IMR-90 (cell line): ENCODE measurements around the gene MUSTN1. TPM values are rescaled to one million over a fixed set of nuclear protein-coding genes. Genes with fewer than 3 reads are reported as not detected.

Experiments used
- ATAC-seq: fragments of 200-7000 bp; cut with Tn5 transposase; 2 replicates; pipeline ENCODE4 v1.9.1; 2020; ENCODE audit warnings: low read depth, mild to moderate bottlenecking, moderate library complexity
- BruUV-seq: library from RNA; stranded (reverse); fragments of 400-500 nt; replicated peaks from 2 replicates; lab custom pipeline; 2021; lab: Mats Ljungman, UMichigan
- CTCF ChIA-PET: fragments of 300-600 bp; formaldehyde crosslinking; extraction: SDS; loops from one replicate; lab custom pipeline; 2021; ENCODE audit warnings: antibody characterized with exemption; lab: Yijun Ruan, JAX
- POLR2A ChIA-PET: fragments of 300-600 bp; sonication (Branson Sonifier 250); formaldehyde crosslinking; loops from one replicate; lab custom pipeline; 2022; ENCODE audit warnings: antibody characterized with exemption; ENCODE audit not compliant: unreplicated experiment; lab: Charles Lee
- DNase-seq: peaks from one replicate; pipeline ENCODE4 v3.0.0; 2013
- H2AFZ ChIP-seq: replicated peaks from 2 replicates; pipeline ENCODE3; 2013; ENCODE audit warnings: low read length, mild to moderate bottlenecking; ENCODE audit not compliant: poor library complexity
- H2AK5ac ChIP-seq: 2 replicates; pipeline ENCODE4 v1.6.1; 2013; ENCODE audit warnings: low read depth, low read length, inconsistent platforms
- H2AK9ac ChIP-seq: replicated peaks from 2 replicates; pipeline ENCODE3; 2013; ENCODE audit warnings: mild to moderate bottlenecking, low read depth, low read length, moderate library complexity; ENCODE audit not compliant: poor library complexity
- H2BK120ac ChIP-seq: 2 replicates; pipeline ENCODE4 v1.6.1; 2013; ENCODE audit warnings: low read depth, low read length, inconsistent platforms
- H2BK15ac ChIP-seq: 3 replicates; pipeline ENCODE4 v1.6.1; 2013; ENCODE audit warnings: low read depth, low read length, inconsistent platforms
- H2BK20ac ChIP-seq: 2 replicates; pipeline ENCODE4 v1.6.1; 2013; ENCODE audit warnings: low read depth, mild to moderate bottlenecking, inconsistent platforms, low read length, moderate library complexity
- H2BK5ac ChIP-seq: 2 replicates; pipeline ENCODE4 v1.6.1; 2013; ENCODE audit warnings: mild to moderate bottlenecking, low read depth, low read length, inconsistent platforms; ENCODE audit not compliant: poor library complexity, severe bottlenecking
- H3K14ac ChIP-seq: replicated peaks from 2 replicates; pipeline ENCODE4 v1.6.1; 2013; ENCODE audit warnings: low read depth, low read length, inconsistent platforms
- H3K18ac ChIP-seq: 2 replicates; pipeline ENCODE4 v1.6.1; 2013; ENCODE audit warnings: low read depth, low read length, control low read depth
- H3K23ac ChIP-seq: 2 replicates; pipeline ENCODE4 v1.6.1; 2013; ENCODE audit warnings: low read depth, low read length, inconsistent platforms
- H3K27ac ChIP-seq: 2 replicates; pipeline ENCODE4 v1.5.1; 2013; ENCODE audit warnings: mild to moderate bottlenecking, control low read depth, low read length; ENCODE audit not compliant: insufficient read depth
- H3K27me3 ChIP-seq: 2 replicates; pipeline ENCODE4 v1.6.1; 2013; ENCODE audit warnings: low read length; ENCODE audit not compliant: control insufficient read depth, insufficient read depth
- H3K36me3 ChIP-seq: 2 replicates; pipeline ENCODE4 v1.6.1; 2013; ENCODE audit warnings: low read length, mixed read lengths; ENCODE audit not compliant: control insufficient read depth, insufficient read depth
- H3K4ac ChIP-seq: 2 replicates; pipeline ENCODE4 v1.6.1; 2013; ENCODE audit warnings: low read depth, low read length, inconsistent platforms
- H3K4me1 ChIP-seq: 2 replicates; pipeline ENCODE4 v1.6.1; 2013; ENCODE audit warnings: low read length, mixed read lengths; ENCODE audit not compliant: control insufficient read depth, insufficient read depth
- H3K4me2 ChIP-seq: 2 replicates; pipeline ENCODE4 v1.6.1; 2013; ENCODE audit warnings: low read depth, mild to moderate bottlenecking, control low read depth, low read length, moderate library complexity
- H3K4me3 ChIP-seq: 2 replicates; pipeline ENCODE4 v1.5.1; 2013; ENCODE audit warnings: low read depth, mild to moderate bottlenecking, control low read depth, low read length, moderate library complexity; ENCODE audit not compliant: insufficient read depth
- H3K56ac ChIP-seq: 2 replicates; pipeline ENCODE4 v1.6.1; 2013; ENCODE audit warnings: low read length, inconsistent platforms; ENCODE audit not compliant: insufficient read depth; ENCODE audit errors: extremely low read depth
- H3K79me1 ChIP-seq, 2 experiments: 2 replicates each; pipeline ENCODE4 v1.6.1; 2013; ENCODE audit warnings: low read length in 2 of 2, inconsistent platforms in 1 of 2, low read depth in 1 of 2
- H3K9ac ChIP-seq: 2 replicates; pipeline ENCODE4 v1.6.1; 2013; ENCODE audit warnings: low read depth, low read length, control low read depth
- H3K9me1 ChIP-seq: 2 replicates; pipeline ENCODE4 v1.6.1; 2013; ENCODE audit warnings: low read length, inconsistent platforms; ENCODE audit not compliant: insufficient read depth
- H3K9me3 ChIP-seq: 2 replicates; pipeline ENCODE4 v1.6.1; 2013; ENCODE audit warnings: low read length; ENCODE audit not compliant: control insufficient read depth, insufficient read depth
- H4K20me1 ChIP-seq: 2 replicates; pipeline ENCODE4 v1.6.1; 2013; ENCODE audit warnings: low read length, inconsistent platforms; ENCODE audit not compliant: insufficient read depth
- H4K5ac ChIP-seq: 2 replicates; pipeline ENCODE4 v1.6.1; 2013; ENCODE audit warnings: mild to moderate bottlenecking, low read depth, low read length, control low read depth
- H4K8ac ChIP-seq, 2 experiments: 2 replicates each; pipeline ENCODE4 v1.6.1; 2013; ENCODE audit warnings: low read depth in 2 of 2, low read length in 2 of 2, control low read depth in 1 of 2, inconsistent platforms in 1 of 2
- H4K91ac ChIP-seq: 2 replicates; pipeline ENCODE4 v1.6.1; 2013; ENCODE audit warnings: low read depth, low read length, inconsistent platforms; ENCODE audit not compliant: insufficient read depth
- NFE2L2 ChIP-seq: fragments of 150-350 bp; IDR thresholded peaks from 2 replicates; pipeline ENCODE4 v1.6.1; 2016; ENCODE audit warnings: low read depth, mild to moderate bottlenecking, low read length
- POLR2A ChIP-seq: IDR thresholded peaks from 2 replicates; pipeline ENCODE4 v1.6.1; 2012; ENCODE audit warnings: mild to moderate bottlenecking, low read depth, low read length
- RCOR1 ChIP-seq: IDR thresholded peaks from 2 replicates; pipeline ENCODE4 v1.6.1; 2012; ENCODE audit warnings: mild to moderate bottlenecking, low read length, improper control_type of control experiment; ENCODE audit not compliant: insufficient replicate concordance
- RFX5 ChIP-seq: IDR thresholded peaks from 2 replicates; pipeline ENCODE4 v1.8.0; 2012; ENCODE audit warnings: low read depth, mild to moderate bottlenecking, low read length, moderate library complexity
- WGBS, 2 experiments: methylation state at CpG; one replicate each; pipeline versions ENCODE4 v1.1.5 to v1.1.7; 2013; ENCODE audit warnings: missing lambda C conversion rate in 2 of 2; ENCODE audit not compliant: insufficient read length in 1 of 2; ENCODE audit errors: extremely low coverage in 2 of 2; 5-methylcytosine and 5-hydroxymethylcytosine counted together
- dilution Hi-C: fragments of 300-500 bp; cut with HindIII; formaldehyde crosslinking; loops from one replicate; pipeline ENCODE4 v1.14.3; 2018; ENCODE audit warnings: low sequenced_read_pairs; ENCODE audit not compliant: unreplicated experiment
- in situ Hi-C: fragments of 300-500 bp; cut with MboI; formaldehyde crosslinking; loops from 3 replicates; pipeline ENCODE4 v1.14.3; 2019; ENCODE audit warnings: low sequenced_read_pairs, inconsistent platforms, mixed read lengths
- intact Hi-C: fragments of 100-400 bp; cut with micrococcal nuclease; formaldehyde crosslinking; loops from 2 replicates; pipeline ENCODE4 v1.10.0; 2022
- polyA plus RNA-seq, 3 experiments: library from polyadenylated mRNA; depleted of rRNA; stranded (reverse); fragments of >200 nt; gene quantifications; 2 replicates each; pipeline ENCODE4 v1.2.3, GENCODE V29; 2012; ENCODE audit warnings: low replicate concordance in 1 of 3
- total RNA-seq: library from RNA; depleted of rRNA; stranded (reverse); fragments of >200 nt; gene quantifications from 2 replicates; pipeline ENCODE4 v1.2.3, GENCODE V29; 2012
- TF ChIP-seq, protein P1 (sequence below): conservative IDR thresholded peaks from 2 replicates; pipeline ENCODE4 v1.5.1; 2012; ENCODE audit warnings: mild to moderate bottlenecking, low read depth, low read length, improper control_type of control experiment

MUSTN1 gene
- total and polyA plus RNA-seq, 2 of the 4 experiments (the other 2 are of a cell fraction): not detected

DNA sequence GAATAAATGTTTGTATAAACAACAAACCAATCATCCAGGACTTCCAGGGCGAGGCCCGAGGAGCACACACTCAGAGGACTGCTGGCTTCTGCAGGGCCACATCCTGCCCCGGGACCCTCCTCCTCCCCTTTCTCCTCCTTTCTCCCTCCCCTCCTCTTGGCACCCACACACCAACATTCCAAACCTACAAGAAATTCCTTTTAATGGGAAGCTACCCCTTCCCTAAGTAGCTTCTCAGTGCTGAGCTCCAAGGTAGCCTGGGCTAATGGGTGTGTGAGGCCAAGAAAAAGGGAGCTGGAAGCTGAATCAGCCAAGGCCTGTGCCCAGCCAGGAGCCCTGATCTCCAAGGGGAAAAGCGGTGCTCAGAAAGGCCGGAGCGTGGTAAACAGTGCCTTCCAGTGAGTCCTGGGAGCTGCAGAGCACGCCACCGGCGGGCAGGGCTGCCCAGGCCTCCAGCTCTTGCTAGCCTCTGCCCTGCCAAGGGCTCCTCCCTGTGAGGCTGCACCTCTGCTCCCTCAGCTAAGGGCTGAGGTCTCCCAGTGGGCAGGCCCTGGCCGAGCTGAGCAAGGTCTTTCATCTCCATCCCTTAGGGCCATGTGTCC is 36.3 kb downstream of the MUSTN1 start:
- Histone ChIP-seq H3K36me3 (no peaks in the 10 kb centered on the region), H2BK20ac (no peak overlapping the region), H3K79me1 (no peaks in the 10 kb centered on the region), H3K27me3 (no peaks in the 10 kb centered on the region), H3K23ac (no peak overlapping the region; the same call in 1 of the 2 replicates), H3K14ac (no peak overlapping the region), H3K4ac (no peak overlapping the region), H3K4me2 (no peak overlapping the region), H4K5ac (no peak overlapping the region), H3K4me1 (peaks cover 5% of the 10 kb centered on the region; the same call in 1 of the 2 replicates), H3K27ac (no peak overlapping the region), H2BK15ac (no peak overlapping the region), H3K56ac (no peak overlapping the region), H3K9me3 (no peaks in the 10 kb centered on the region), H2AK5ac (no peak overlapping the region), H2BK5ac (no peak overlapping the region), H3K9me1 (no peaks in the 10 kb centered on the region), H4K20me1 (no peaks in the 10 kb centered on the region), H2AK9ac (peak overlapping the region; percentile 58), H3K4me3 (no peak overlapping the region), H4K91ac (no peak overlapping the region), H2BK120ac (no peak overlapping the region), H3K9ac (no peak overlapping the region), H4K8ac (no peak overlapping the region), H2AFZ (peak overlapping the region; percentile 60), H3K18ac (no peak overlapping the region)
- no TSS peak for BruUV-seq
- POLR2A ChIA-PET: no interaction called here
- in situ Hi-C loops: no loop called here
- no peak for DNase-seq
- CTCF ChIA-PET: interaction anchor here (0.6 kb wide), 1 partner anchor 26 kb away, joined by 3 read pairs; no protein-coding TSS in a partner anchor
- intact Hi-C loops: no loop called here
- peak; percentile 7 for ATAC-seq
- TF ChIP-seq, protein P1, sequence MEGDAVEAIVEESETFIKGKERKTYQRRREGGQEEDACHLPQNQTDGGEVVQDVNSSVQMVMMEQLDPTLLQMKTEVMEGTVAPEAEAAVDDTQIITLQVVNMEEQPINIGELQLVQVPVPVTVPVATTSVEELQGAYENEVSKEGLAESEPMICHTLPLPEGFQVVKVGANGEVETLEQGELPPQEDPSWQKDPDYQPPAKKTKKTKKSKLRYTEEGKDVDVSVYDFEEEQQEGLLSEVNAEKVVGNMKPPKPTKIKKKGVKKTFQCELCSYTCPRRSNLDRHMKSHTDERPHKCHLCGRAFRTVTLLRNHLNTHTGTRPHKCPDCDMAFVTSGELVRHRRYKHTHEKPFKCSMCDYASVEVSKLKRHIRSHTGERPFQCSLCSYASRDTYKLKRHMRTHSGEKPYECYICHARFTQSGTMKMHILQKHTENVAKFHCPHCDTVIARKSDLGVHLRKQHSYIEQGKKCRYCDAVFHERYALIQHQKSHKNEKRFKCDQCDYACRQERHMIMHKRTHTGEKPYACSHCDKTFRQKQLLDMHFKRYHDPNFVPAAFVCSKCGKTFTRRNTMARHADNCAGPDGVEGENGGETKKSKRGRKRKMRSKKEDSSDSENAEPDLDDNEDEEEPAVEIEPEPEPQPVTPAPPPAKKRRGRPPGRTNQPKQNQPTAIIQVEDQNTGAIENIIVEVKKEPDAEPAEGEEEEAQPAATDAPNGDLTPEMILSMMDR: no peak
- no peak for TF ChIP-seq POLR2A
- no peak for TF ChIP-seq RCOR1
- TF ChIP-seq NFE2L2: no peak
- TF ChIP-seq RFX5: no peak
- 100% methylated on average over 1 of the region's 10 CpGs; no CpG with 5 or more reads in 1 of the 2 experiments for WGBS, 2 experiments
- dilution Hi-C loops: no loop called here
